ENCODE measurements around the gene ASAP2. TPM values are rescaled to one million over a fixed set of nuclear protein-coding genes. Genes with fewer than 3 reads are reported as not detected.

The ASAP2 gene
- total RNA-seq, 1 experiment from 2014 or later: not detected

- no peaks in the 10 kb centered on the region for H3K79me2 ChIP-seq (ENCODE audit: low read length)
- H4K20me1 ChIP-seq (ENCODE audit: insufficient read depth, low read depth, low read length): no peaks in the 10 kb centered on the region
- H3K4me2 ChIP-seq (ENCODE audit: low read depth, low read length, poor library complexity, severe bottlenecking): no peak overlapping the region
- no peak overlapping the region for H3K4me3 ChIP-seq (ENCODE audit: low read length)
- no peak overlapping the region for H3K27ac ChIP-seq (ENCODE audit: low read length)
- H3K27me3 ChIP-seq (ENCODE audit: low read length): no peaks in the 10 kb centered on the region
- DNase-seq: no peak
- no peak overlapping the region for H3K9ac ChIP-seq (ENCODE audit: low read length)
- H3K36me3 ChIP-seq (ENCODE audit: insufficient read depth, low read length): no peaks in the 10 kb centered on the region
- H3K9me2 ChIP-seq (replicated peaks; ENCODE audit: insufficient read depth, low read length): no peaks in the 10 kb centered on the region
- H3K4me1 ChIP-seq (ENCODE audit: low read length): no peaks in the 10 kb centered on the region
- no peaks in the 10 kb centered on the region for H3K9me3 ChIP-seq (ENCODE audit: low read length)
- H2AFZ ChIP-seq (ENCODE audit: low read length): no peak overlapping the region
Measured at GRCh38 chr2:9344434-9344833, 137.8 kb downstream of the ASAP2 start.

- DNase-seq: no peak
- Histone ChIP-seq H3K79me2 (ENCODE audit: low read length) (no peaks in the 10 kb centered on the region), H3K4me2 (ENCODE audit: low read depth, low read length, poor library complexity, severe bottlenecking) (no peak overlapping the region), H3K9me2 (replicated peaks; ENCODE audit: insufficient read depth, low read length) (no peaks in the 10 kb centered on the region), H3K36me3 (ENCODE audit: insufficient read depth, low read length) (no peaks in the 10 kb centered on the region), H2AFZ (ENCODE audit: low read length) (no peak overlapping the region), H3K4me1 (ENCODE audit: low read length) (no peaks in the 10 kb centered on the region), H3K9me3 (ENCODE audit: low read length) (no peaks in the 10 kb centered on the region), H3K27me3 (ENCODE audit: low read length) (no peaks in the 10 kb centered on the region), H3K27ac (ENCODE audit: low read length) (no peak overlapping the region), H3K4me3 (ENCODE audit: low read length) (no peak overlapping the region), H4K20me1 (ENCODE audit: insufficient read depth, low read depth, low read length) (no peaks in the 10 kb centered on the region), H3K9ac (ENCODE audit: low read length) (no peak overlapping the region)
Measured at GRCh38 chr2:9345343-9345742, 138.7 kb downstream of the ASAP2 start.

- DNase-seq: no peak
- no peak overlapping the region for H3K27ac ChIP-seq (ENCODE audit: low read length)
Measured at GRCh38 chr2:9345997-9346396, 139.4 kb downstream of the ASAP2 start.

GRCh38 chr2:9346885-9347284 is 140.3 kb downstream of the ASAP2 start:
- H3K9me2 ChIP-seq (replicated peaks; ENCODE audit: insufficient read depth, low read length): no peaks in the 10 kb centered on the region
- no peaks in the 10 kb centered on the region for H3K27me3 ChIP-seq (ENCODE audit: low read length)
- H4K20me1 ChIP-seq (ENCODE audit: insufficient read depth, low read depth, low read length): no peaks in the 10 kb centered on the region
- H3K9ac ChIP-seq (ENCODE audit: low read length): no peak overlapping the region
- H3K79me2 ChIP-seq (ENCODE audit: low read length): no peaks in the 10 kb centered on the region
- no peak overlapping the region for H3K27ac ChIP-seq (ENCODE audit: low read length)
- no peak overlapping the region for H3K4me2 ChIP-seq (ENCODE audit: low read depth, low read length, poor library complexity, severe bottlenecking)
- H3K4me1 ChIP-seq (ENCODE audit: low read length): no peaks in the 10 kb centered on the region
- no peak overlapping the region for H2AFZ ChIP-seq (ENCODE audit: low read length)
- no peak for DNase-seq
- no peaks in the 10 kb centered on the region for H3K36me3 ChIP-seq (ENCODE audit: insufficient read depth, low read length)
- no peak overlapping the region for H3K4me3 ChIP-seq (ENCODE audit: low read length)
- no peaks in the 10 kb centered on the region for H3K9me3 ChIP-seq (ENCODE audit: low read length)

More at GRCh38 chr2:9345997-9346396, 139.4 kb downstream of the ASAP2 start:
- H3K9me2 ChIP-seq (replicated peaks; ENCODE audit: insufficient read depth, low read length): no peaks in the 10 kb centered on the region
- no peak overlapping the region for H3K4me3 ChIP-seq (ENCODE audit: low read length)
- H2AFZ ChIP-seq (ENCODE audit: low read length): no peak overlapping the region
- no peaks in the 10 kb centered on the region for H3K9me3 ChIP-seq (ENCODE audit: low read length)
- no peak overlapping the region for H3K9ac ChIP-seq (ENCODE audit: low read length)
- no peaks in the 10 kb centered on the region for H3K4me1 ChIP-seq (ENCODE audit: low read length)
- no peaks in the 10 kb centered on the region for H3K27me3 ChIP-seq (ENCODE audit: low read length)
- H3K36me3 ChIP-seq (ENCODE audit: insufficient read depth, low read length): no peaks in the 10 kb centered on the region
- H3K4me2 ChIP-seq (ENCODE audit: low read depth, low read length, poor library complexity, severe bottlenecking): no peak overlapping the region
- H4K20me1 ChIP-seq (ENCODE audit: insufficient read depth, low read depth, low read length): no peaks in the 10 kb centered on the region
- H3K79me2 ChIP-seq (ENCODE audit: low read length): no peaks in the 10 kb centered on the region

- Histone ChIP-seq H3K27me3 (ENCODE audit: low read length) (no peaks in the 10 kb centered on the region), H3K9me3 (ENCODE audit: low read length) (no peaks in the 10 kb centered on the region), H4K20me1 (ENCODE audit: insufficient read depth, low read depth, low read length) (no peaks in the 10 kb centered on the region), H2AFZ (ENCODE audit: low read length) (no peak overlapping the region), H3K36me3 (ENCODE audit: insufficient read depth, low read length) (no peaks in the 10 kb centered on the region), H3K4me2 (ENCODE audit: low read depth, low read length, poor library complexity, severe bottlenecking) (no peak overlapping the region), H3K9ac (ENCODE audit: low read length) (no peak overlapping the region), H3K4me1 (ENCODE audit: low read length) (no peaks in the 10 kb centered on the region), H3K4me3 (ENCODE audit: low read length) (no peak overlapping the region), H3K27ac (ENCODE audit: low read length) (no peak overlapping the region), H3K79me2 (ENCODE audit: low read length) (no peaks in the 10 kb centered on the region), H3K9me2 (replicated peaks; ENCODE audit: insufficient read depth, low read length) (no peaks in the 10 kb centered on the region)
- no peak for DNase-seq
Measured at GRCh38 chr2:9347411-9347881, 140.8 kb downstream of the ASAP2 start.

- H3K4me2 ChIP-seq (ENCODE audit: low read depth, low read length, poor library complexity, severe bottlenecking): no peak overlapping the region
- H3K36me3 ChIP-seq (ENCODE audit: insufficient read depth, low read length): no peaks in the 10 kb centered on the region
- H3K9ac ChIP-seq (ENCODE audit: low read length): no peak overlapping the region
- H3K9me3 ChIP-seq (ENCODE audit: low read length): no peaks in the 10 kb centered on the region
- H3K9me2 ChIP-seq (replicated peaks; ENCODE audit: insufficient read depth, low read length): no peaks in the 10 kb centered on the region
- H3K79me2 ChIP-seq (ENCODE audit: low read length): no peaks in the 10 kb centered on the region
- H3K27me3 ChIP-seq (ENCODE audit: low read length): no peaks in the 10 kb centered on the region
- no peaks in the 10 kb centered on the region for H3K4me1 ChIP-seq (ENCODE audit: low read length)
- no peaks in the 10 kb centered on the region for H4K20me1 ChIP-seq (ENCODE audit: insufficient read depth, low read depth, low read length)
- no peak overlapping the region for H3K4me3 ChIP-seq (ENCODE audit: low read length)
- no peak for DNase-seq
- H3K27ac ChIP-seq (ENCODE audit: low read length): no peak overlapping the region
- no peak overlapping the region for H2AFZ ChIP-seq (ENCODE audit: low read length)
Measured at GRCh38 chr2:9354318-9354717, 147.7 kb downstream of the ASAP2 start.

GRCh38 chr2:9355270-9355669 is 148.7 kb downstream of the ASAP2 start:
- Histone ChIP-seq H2AFZ (ENCODE audit: low read length) (no peak overlapping the region), H3K9me2 (replicated peaks; ENCODE audit: insufficient read depth, low read length) (no peaks in the 10 kb centered on the region), H3K36me3 (ENCODE audit: insufficient read depth, low read length) (no peaks in the 10 kb centered on the region), H3K4me2 (ENCODE audit: low read depth, low read length, poor library complexity, severe bottlenecking) (no peak overlapping the region), H3K79me2 (ENCODE audit: low read length) (no peaks in the 10 kb centered on the region), H3K4me1 (ENCODE audit: low read length) (no peaks in the 10 kb centered on the region), H3K4me3 (ENCODE audit: low read length) (no peak overlapping the region), H3K9me3 (ENCODE audit: low read length) (no peaks in the 10 kb centered on the region), H3K9ac (ENCODE audit: low read length) (no peak overlapping the region), H3K27ac (ENCODE audit: low read length) (no peak overlapping the region), H3K27me3 (ENCODE audit: low read length) (no peaks in the 10 kb centered on the region), H4K20me1 (ENCODE audit: insufficient read depth, low read depth, low read length) (no peaks in the 10 kb centered on the region)
- DNase-seq: no peak

- DNase-seq: no peak
- no peak overlapping the region for H3K9ac ChIP-seq (ENCODE audit: low read length)
- H2AFZ ChIP-seq (ENCODE audit: low read length): no peak overlapping the region
- no peaks in the 10 kb centered on the region for H4K20me1 ChIP-seq (ENCODE audit: insufficient read depth, low read depth, low read length)
- H3K9me3 ChIP-seq (ENCODE audit: low read length): no peaks in the 10 kb centered on the region
- H3K9me2 ChIP-seq (replicated peaks; ENCODE audit: insufficient read depth, low read length): no peaks in the 10 kb centered on the region
- H3K4me2 ChIP-seq (ENCODE audit: low read depth, low read length, poor library complexity, severe bottlenecking): no peak overlapping the region
- H3K36me3 ChIP-seq (ENCODE audit: insufficient read depth, low read length): no peaks in the 10 kb centered on the region
- no peak overlapping the region for H3K4me3 ChIP-seq (ENCODE audit: low read length)
- H3K27ac ChIP-seq (ENCODE audit: low read length): no peak overlapping the region
- no peaks in the 10 kb centered on the region for H3K4me1 ChIP-seq (ENCODE audit: low read length)
- H3K27me3 ChIP-seq (ENCODE audit: low read length): no peaks in the 10 kb centered on the region
- no peaks in the 10 kb centered on the region for H3K79me2 ChIP-seq (ENCODE audit: low read length)
Measured at GRCh38 chr2:9355716-9356115, 149.1 kb downstream of the ASAP2 start.

- Histone ChIP-seq H2AFZ (ENCODE audit: low read length) (no peak overlapping the region), H3K27me3 (ENCODE audit: low read length) (no peaks in the 10 kb centered on the region), H3K4me1 (ENCODE audit: low read length) (no peaks in the 10 kb centered on the region), H3K79me2 (ENCODE audit: low read length) (no peaks in the 10 kb centered on the region), H3K4me2 (ENCODE audit: low read depth, low read length, poor library complexity, severe bottlenecking) (no peak overlapping the region), H3K9me2 (replicated peaks; ENCODE audit: insufficient read depth, low read length) (no peaks in the 10 kb centered on the region), H3K9ac (ENCODE audit: low read length) (no peak overlapping the region), H3K36me3 (ENCODE audit: insufficient read depth, low read length) (no peaks in the 10 kb centered on the region), H3K4me3 (ENCODE audit: low read length) (no peak overlapping the region), H4K20me1 (ENCODE audit: insufficient read depth, low read depth, low read length) (no peaks in the 10 kb centered on the region), H3K9me3 (ENCODE audit: low read length) (no peaks in the 10 kb centered on the region), H3K27ac (ENCODE audit: low read length) (no peak overlapping the region)
- DNase-seq: no peak
Measured at GRCh38 chr2:9356261-9356660, 149.6 kb downstream of the ASAP2 start.

Measured in Karpas-422 (cell line).